GM23338 (cell line): ENCODE results near the gene TSPEAR. TPM values are rescaled to one million over a fixed set of nuclear protein-coding genes. Genes with fewer than 3 reads are reported as not detected.

Experiments used
- ATAC-seq: fragments of 200-7000 bp; cut with Tn5 transposase; 3 replicates; pipeline ENCODE4 v1.9.1; 2020
- DNase-seq: peaks from one replicate; pipeline ENCODE4 v3.0.0-alpha.2; 2015; ENCODE audit warnings: low spot score
- H2AFZ ChIP-seq: fragments of 200-600 bp; sonication (generic); 2 replicates; pipeline ENCODE4 v1.8.0; 2016; ENCODE audit warnings: antibody characterized with exemption, mild to moderate bottlenecking, moderate library complexity
- H3F3A ChIP-seq: fragments of 200-600 bp; sonication (generic); replicated peaks from 2 replicates; pipeline ENCODE4 v1.8.0; 2017; ENCODE audit warnings: antibody characterized with exemption, mixed run types, low read depth
- H3K27ac ChIP-seq: fragments of 200-600 bp; sonication (generic); 2 replicates; pipeline ENCODE4 v1.6.1; 2016; ENCODE audit warnings: low read depth
- H3K27me3 ChIP-seq: fragments of 200-600 bp; sonication (generic); 2 replicates; pipeline ENCODE4 v1.8.0; 2016; ENCODE audit warnings: mild to moderate bottlenecking, mixed run types, moderate library complexity; ENCODE audit not compliant: insufficient read depth
- H3K36me3 ChIP-seq: fragments of 200-600 bp; sonication (generic); 2 replicates; pipeline ENCODE4 v1.8.0; 2016; ENCODE audit warnings: mild to moderate bottlenecking; ENCODE audit not compliant: insufficient read depth
- H3K4me1 ChIP-seq: fragments of 200-600 bp; sonication (generic); 2 replicates; pipeline ENCODE4 v1.8.0; 2016; ENCODE audit warnings: mild to moderate bottlenecking, moderate library complexity; ENCODE audit not compliant: insufficient read depth
- H3K4me2 ChIP-seq: fragments of 200-600 bp; sonication (generic); 2 replicates; pipeline ENCODE4 v1.7.1; 2017; ENCODE audit warnings: mixed run types
- H3K4me3 ChIP-seq: fragments of 200-600 bp; sonication (generic); 2 replicates; pipeline ENCODE4 v1.6.1; 2016; ENCODE audit warnings: mixed run types
- H3K79me2 ChIP-seq: fragments of 200-600 bp; sonication (generic); replicated peaks from 2 replicates; pipeline ENCODE4 v1.8.0; 2017; ENCODE audit warnings: mild to moderate bottlenecking; ENCODE audit not compliant: insufficient read depth
- H3K9me2 ChIP-seq: fragments of 200-600 bp; sonication (generic); 2 replicates; pipeline ENCODE4 v1.8.0; 2017; ENCODE audit not compliant: insufficient read depth
- H4K20me1 ChIP-seq: fragments of 200-600 bp; sonication (generic); replicated peaks from 2 replicates; pipeline ENCODE4 v1.8.0; 2017; ENCODE audit warnings: mild to moderate bottlenecking; ENCODE audit not compliant: insufficient read depth
- H3K27ac Mint-ChIP-seq: 2 replicates; pipeline ENCODE4 v1.8.0; 2020; ENCODE audit warnings: inconsistent platforms, mild to moderate bottlenecking, moderate library complexity, mixed read lengths
- H3K27me3 Mint-ChIP-seq: 3 replicates; pipeline ENCODE4 v1.8.0; 2022; ENCODE audit warnings: low read depth, mild to moderate bottlenecking, moderate library complexity, mixed read lengths, inconsistent platforms; ENCODE audit not compliant: insufficient read depth, poor library complexity
- H3K36me3 Mint-ChIP-seq: 3 replicates; pipeline ENCODE4 v1.8.0; 2021; ENCODE audit warnings: low read depth, mild to moderate bottlenecking, inconsistent platforms, moderate library complexity, mixed read lengths
- H3K4me1 Mint-ChIP-seq: 3 replicates; pipeline ENCODE4 v1.8.0; 2020; ENCODE audit warnings: mild to moderate bottlenecking, inconsistent platforms, mixed read lengths
- H3K4me3 Mint-ChIP-seq: 3 replicates; pipeline ENCODE4 v1.8.0; 2021; ENCODE audit warnings: moderate library complexity, mild to moderate bottlenecking, inconsistent platforms, mixed read lengths
- H3K9me3 Mint-ChIP-seq: 3 replicates; pipeline ENCODE4 v1.8.0; 2020; ENCODE audit warnings: moderate library complexity, mild to moderate bottlenecking, inconsistent platforms, mixed read lengths
- CREB1 ChIP-seq: fragments of 250-450 bp; sonication (Bioruptor Pico); IDR thresholded peaks from 2 replicates; pipeline ENCODE4 v1.5.0; 2020; ENCODE audit warnings: low read depth, mild to moderate bottlenecking, moderate library complexity
- CTCF ChIP-seq, 2 experiments: fragments of 200-600 bp in 1 of 2; sonication (generic) in 1 of 2; conservative IDR thresholded peaks; 2 replicates each; pipeline versions ENCODE4 v1.5.1 to v1.6.1; 2016 to 2017; ENCODE audit warnings: antibody characterized with exemption in 2 of 2, low read depth in 2 of 2, mild to moderate bottlenecking in 2 of 2, moderate library complexity in 1 of 2
- EZH2 ChIP-seq: fragments of 200-600 bp; sonication (generic); IDR thresholded peaks from one replicate; pipeline ENCODE4 v1.8.0; 2017; ENCODE audit warnings: antibody characterized with exemption, mild to moderate bottlenecking, low read depth; ENCODE audit not compliant: unreplicated experiment
- JUNB ChIP-seq: IDR thresholded peaks from one replicate; pipeline ENCODE4 v1.6.1; 2016; ENCODE audit warnings: antibody characterized with exemption; ENCODE audit not compliant: unreplicated experiment
- NANOG ChIP-seq: IDR thresholded peaks from 2 replicates; pipeline ENCODE4 v1.6.1; 2016; ENCODE audit warnings: antibody characterized with exemption, borderline replicate concordance
- POLR2AphosphoS5 ChIP-seq: IDR thresholded peaks from 2 replicates; pipeline ENCODE4 v1.6.1; 2016; ENCODE audit warnings: antibody characterized with exemption, low read depth
- STAT1 ChIP-seq: IDR thresholded peaks from one replicate; pipeline ENCODE4 v1.6.1; 2016; ENCODE audit warnings: antibody characterized with exemption; ENCODE audit not compliant: unreplicated experiment
- ZNF331 ChIP-seq: fragments of 250-450 bp; sonication (Bioruptor Pico); IDR thresholded peaks from 2 replicates; pipeline ENCODE4 v1.5.0; 2020; ENCODE audit warnings: low read depth, mild to moderate bottlenecking, moderate library complexity
- polyA plus RNA-seq: library from polyadenylated mRNA; unstranded; fragments of >200 nt; fragmentation: Nextera tagmentation; extraction: Ambion mirVana; gene quantifications from 2 replicates; pipeline ENCODE4 v1.2.1, GENCODE V29; 2016
- total RNA-seq: library from RNA; depleted of rRNA; stranded (reverse); fragments of >200 nt; shearing (Covaris generic); gene quantifications from 2 replicates; pipeline ENCODE4 v1.2.3, GENCODE V29; 2014

TSPEAR gene
- total and polyA plus RNA-seq, 2 experiments from 2014 or later = 0.35 to 0.92 TPM

GRCh38 chr21:44510109-44510507, 201.3 kb downstream of the TSPEAR start:
- no peak for TF ChIP-seq NANOG
- no peak for TF ChIP-seq STAT1
- no peaks in the 10 kb centered on the region for H3K36me3 Mint-ChIP-seq
- H3K27ac Mint-ChIP-seq = no peak overlapping the region
- Histone ChIP-seq H3K36me3 (no peaks in the 10 kb centered on the region), H3K4me3 (no peak overlapping the region; the same call in 1 of the 2 replicates), H3K79me2 (no peaks in the 10 kb centered on the region), H3K27me3 (no peaks in the 10 kb centered on the region), H3K27ac (no peak overlapping the region), H2AFZ (no peak overlapping the region), H3F3A (no peaks in the 10 kb centered on the region), H3K4me1 (no peaks in the 10 kb centered on the region), H3K4me2 (peak overlapping the region; percentile 70; the same call in 1 of the 2 replicates), H3K9me2 (no peaks in the 10 kb centered on the region), H4K20me1 (no peaks in the 10 kb centered on the region)
- H3K9me3 Mint-ChIP-seq = no peaks in the 10 kb centered on the region; the same call in 2 of the 3 replicates
- no peaks in the 10 kb centered on the region; the same call in 2 of the 3 replicates for H3K4me1 Mint-ChIP-seq
- peaks cover 14% of the 10 kb centered on the region for H3K27me3 Mint-ChIP-seq
- ATAC-seq (peak; percentile 17), DNase-seq (no peak)
- no peak overlapping the region for H3K4me3 Mint-ChIP-seq

GRCh38 chr21:44509539-44509938, 201.8 kb downstream of the TSPEAR start:
- Histone ChIP-seq H3K27ac (no peak overlapping the region), H3K27me3 (no peaks in the 10 kb centered on the region), H3K79me2 (no peaks in the 10 kb centered on the region), H3K4me2 (no peak overlapping the region), H3K9me2 (no peaks in the 10 kb centered on the region), H3F3A (no peaks in the 10 kb centered on the region), H3K4me1 (no peaks in the 10 kb centered on the region), H2AFZ (no peak overlapping the region), H3K36me3 (no peaks in the 10 kb centered on the region), H3K4me3 (no peak overlapping the region), H4K20me1 (no peaks in the 10 kb centered on the region)
- H3K4me1 Mint-ChIP-seq = no peaks in the 10 kb centered on the region; the same call in 2 of the 3 replicates
- ATAC-seq = no peak
- TF ChIP-seq CTCF (conservative IDR thresholded peaks at IDR 0.05; ENCODE audit: low read depth in 2 of 2) (peak in 1 of 2 experiments; percentile 28; a peak in 2 of 4 replicates), JUNB (no peak), POLR2AphosphoS5 (no peak), STAT1 (no peak), NANOG (no peak), EZH2 (no peak), ZNF331 (CRISPR knock-in tag) (no peak)
- no peaks in the 10 kb centered on the region for H3K36me3 Mint-ChIP-seq
- no peaks in the 10 kb centered on the region; the same call in 2 of the 3 replicates for H3K9me3 Mint-ChIP-seq
- DNase-seq = no peak
- H3K4me3 Mint-ChIP-seq = no peak overlapping the region; the same call in 2 of the 3 replicates
- H3K27ac Mint-ChIP-seq = no peak overlapping the region; the same call in 1 of the 2 replicates
- peaks cover 12% of the 10 kb centered on the region for H3K27me3 Mint-ChIP-seq

GRCh38 chr21:44508711-44509445, 202.5 kb downstream of the TSPEAR start:
- peaks cover 12% of the 10 kb centered on the region for H3K27me3 Mint-ChIP-seq
- no peaks in the 10 kb centered on the region; the same call in 2 of the 3 replicates for H3K4me1 Mint-ChIP-seq
- no peak for TF ChIP-seq POLR2AphosphoS5
- TF ChIP-seq CREB1 (CRISPR knock-in tag) = no peak

More at GRCh38 chr21:44508711-44509445, 202.5 kb downstream of the TSPEAR start:
- Histone ChIP-seq H4K20me1 (no peaks in the 10 kb centered on the region), H3K36me3 (no peaks in the 10 kb centered on the region), H3K4me1 (no peaks in the 10 kb centered on the region), H3K9me2 (no peaks in the 10 kb centered on the region), H3K79me2 (no peaks in the 10 kb centered on the region), H2AFZ (no peak overlapping the region), H3K4me2 (no peak overlapping the region), H3K4me3 (no peak overlapping the region), H3K27ac (no peak overlapping the region), H3K27me3 (no peaks in the 10 kb centered on the region), H3F3A (no peaks in the 10 kb centered on the region)
- ATAC-seq = no peak
- no peak for DNase-seq
- no peaks in the 10 kb centered on the region; the same call in 2 of the 3 replicates for H3K9me3 Mint-ChIP-seq
- H3K27ac Mint-ChIP-seq = no peak overlapping the region
- no peaks in the 10 kb centered on the region for H3K36me3 Mint-ChIP-seq
- H3K4me3 Mint-ChIP-seq = no peak overlapping the region
